Subcutaneous adipose tissue (tissue), 4 donors: ENCODE results near the gene PCLO. TPM values are rescaled to one million over a fixed set of nuclear protein-coding genes. Genes with fewer than 3 reads are reported as not detected.

Source experiments
- total RNA-seq, 4 donors: library from RNA; depleted of rRNA; stranded (reverse); fragments of >200 nt; gene quantifications; one replicate each; pipeline ENCODE4 v1.1.0, GENCODE V29; 2016
- TF ChIP-seq, protein P1 (sequence below): fragments of 450-650 bp; IDR thresholded peaks from one replicate; pipeline ENCODE4 v1.5.1; 2016; ENCODE audit warnings: low read depth, mild to moderate bottlenecking, control low read depth, antibody characterized with exemption, moderate library complexity

The PCLO gene
- total RNA-seq, 4 donors from 2014 or later: 0.34 to 13.8 (median 4.2) TPM

DNA sequence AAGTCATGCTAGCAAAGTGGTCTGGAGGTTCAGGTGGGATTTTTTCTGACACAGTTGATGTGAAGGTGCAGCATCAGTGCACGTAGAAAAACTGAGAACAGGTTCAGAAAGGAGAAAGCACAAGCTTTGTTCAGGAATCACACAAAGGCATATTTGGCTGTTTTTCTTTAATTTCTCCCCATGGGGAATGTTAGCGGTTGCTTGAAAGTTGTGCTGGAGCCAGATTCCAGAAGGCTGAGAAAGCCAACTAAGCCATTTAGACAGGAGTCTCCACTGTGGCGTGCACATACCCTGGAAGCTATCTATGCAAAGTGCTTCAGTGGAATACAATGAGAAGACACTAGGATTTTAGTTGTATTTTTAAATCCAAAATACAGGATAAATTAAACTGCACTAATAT lies 201.4 kb downstream of the PCLO start:
- TF ChIP-seq, protein P1, sequence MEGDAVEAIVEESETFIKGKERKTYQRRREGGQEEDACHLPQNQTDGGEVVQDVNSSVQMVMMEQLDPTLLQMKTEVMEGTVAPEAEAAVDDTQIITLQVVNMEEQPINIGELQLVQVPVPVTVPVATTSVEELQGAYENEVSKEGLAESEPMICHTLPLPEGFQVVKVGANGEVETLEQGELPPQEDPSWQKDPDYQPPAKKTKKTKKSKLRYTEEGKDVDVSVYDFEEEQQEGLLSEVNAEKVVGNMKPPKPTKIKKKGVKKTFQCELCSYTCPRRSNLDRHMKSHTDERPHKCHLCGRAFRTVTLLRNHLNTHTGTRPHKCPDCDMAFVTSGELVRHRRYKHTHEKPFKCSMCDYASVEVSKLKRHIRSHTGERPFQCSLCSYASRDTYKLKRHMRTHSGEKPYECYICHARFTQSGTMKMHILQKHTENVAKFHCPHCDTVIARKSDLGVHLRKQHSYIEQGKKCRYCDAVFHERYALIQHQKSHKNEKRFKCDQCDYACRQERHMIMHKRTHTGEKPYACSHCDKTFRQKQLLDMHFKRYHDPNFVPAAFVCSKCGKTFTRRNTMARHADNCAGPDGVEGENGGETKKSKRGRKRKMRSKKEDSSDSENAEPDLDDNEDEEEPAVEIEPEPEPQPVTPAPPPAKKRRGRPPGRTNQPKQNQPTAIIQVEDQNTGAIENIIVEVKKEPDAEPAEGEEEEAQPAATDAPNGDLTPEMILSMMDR: no peak

DNA sequence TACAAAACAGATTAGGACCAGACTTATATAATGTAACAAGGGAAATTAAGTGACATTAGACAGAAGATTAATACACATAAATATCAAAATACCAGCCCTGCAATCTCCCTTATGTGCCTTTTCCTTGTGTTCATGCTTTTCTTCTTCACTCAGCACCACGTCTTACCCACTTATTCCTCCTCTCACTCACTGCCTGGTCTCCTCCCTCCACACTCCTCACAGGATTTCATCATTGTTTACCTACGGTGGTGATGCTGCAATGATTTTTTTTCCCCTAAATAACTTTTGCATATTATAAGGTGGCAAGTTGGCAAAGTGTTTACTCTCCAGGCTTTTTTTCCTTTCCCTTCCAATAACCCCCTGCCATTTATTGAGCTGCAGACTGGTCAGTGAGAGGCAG lies 203.2 kb downstream of the PCLO start:
- TF ChIP-seq, protein P1: no peak

DNA sequence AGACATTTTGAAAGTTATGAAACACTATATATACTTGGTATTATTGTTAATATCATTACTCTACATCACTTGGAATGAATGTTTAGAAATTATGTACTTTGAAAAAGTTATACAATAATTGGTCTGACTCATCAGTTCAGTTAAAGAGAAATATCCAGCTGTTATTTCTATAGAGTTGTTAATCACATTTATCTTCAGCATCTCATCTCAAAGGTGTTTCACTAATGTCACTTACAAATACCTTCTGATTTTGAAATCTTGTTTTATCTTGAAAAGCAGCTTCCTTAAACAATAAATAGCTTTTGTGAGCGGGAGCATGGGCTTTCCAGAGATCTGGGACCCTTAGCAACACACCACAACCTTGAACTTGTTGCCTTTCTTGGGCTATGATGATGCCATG lies 205.2 kb downstream of the PCLO start:
- TF ChIP-seq, protein P1: no peak

DNA sequence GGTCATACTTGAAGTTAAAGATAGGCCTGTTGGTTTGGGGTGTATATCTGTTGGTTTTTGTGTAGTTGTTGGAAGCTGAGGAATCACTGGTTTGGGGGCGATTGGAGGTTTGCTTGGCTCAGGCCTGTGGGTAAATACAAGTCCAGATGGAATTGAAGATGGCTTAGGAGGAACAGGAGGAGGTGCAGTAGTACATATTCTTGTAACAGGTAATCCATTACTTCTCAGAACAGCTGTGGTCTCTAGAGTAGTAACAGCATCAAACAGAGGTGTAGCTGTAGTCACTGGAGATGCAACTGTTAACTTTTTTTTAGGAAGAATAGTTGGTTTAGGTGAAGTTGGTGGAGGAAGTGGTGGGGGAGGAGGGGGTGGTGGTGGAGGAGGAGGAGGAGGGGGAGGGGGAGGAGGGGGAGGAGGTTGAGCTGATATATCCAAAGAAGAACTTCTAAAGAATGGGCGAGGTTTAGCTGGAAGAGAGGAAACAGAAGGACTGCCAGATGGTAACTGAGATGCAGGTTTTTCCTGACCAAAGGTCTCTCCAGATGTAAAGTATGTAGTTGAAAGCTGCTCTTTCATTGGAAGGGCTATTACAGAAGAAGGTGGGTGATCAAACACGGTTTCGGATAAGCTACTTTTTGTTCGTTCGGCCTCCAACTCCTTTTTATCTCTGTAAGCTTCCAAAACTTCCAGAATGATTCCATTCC lies 209.2 kb downstream of the PCLO start:
- TF ChIP-seq, protein P1: no peak

DNA sequence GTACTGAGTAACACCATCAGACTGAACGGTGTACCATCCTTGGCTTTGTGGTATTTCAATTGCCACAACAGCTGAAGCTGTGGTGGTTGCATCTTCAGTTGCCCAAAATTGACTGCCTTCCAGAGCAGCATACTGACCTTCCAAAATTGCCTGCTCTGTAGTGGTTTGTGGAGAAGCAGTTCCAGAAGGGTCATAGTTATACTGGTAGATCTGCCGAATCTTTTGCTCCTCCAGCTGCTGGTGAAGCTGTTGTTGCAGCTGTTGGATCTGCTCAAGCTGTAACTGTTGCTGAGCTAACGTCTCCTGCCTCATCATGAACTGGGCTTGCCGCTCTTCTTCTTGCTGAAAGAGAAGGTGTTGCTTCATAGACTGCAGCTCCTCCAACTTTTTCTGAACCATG lies 212.2 kb downstream of the PCLO start:
- TF ChIP-seq, protein P1: no peak

DNA sequence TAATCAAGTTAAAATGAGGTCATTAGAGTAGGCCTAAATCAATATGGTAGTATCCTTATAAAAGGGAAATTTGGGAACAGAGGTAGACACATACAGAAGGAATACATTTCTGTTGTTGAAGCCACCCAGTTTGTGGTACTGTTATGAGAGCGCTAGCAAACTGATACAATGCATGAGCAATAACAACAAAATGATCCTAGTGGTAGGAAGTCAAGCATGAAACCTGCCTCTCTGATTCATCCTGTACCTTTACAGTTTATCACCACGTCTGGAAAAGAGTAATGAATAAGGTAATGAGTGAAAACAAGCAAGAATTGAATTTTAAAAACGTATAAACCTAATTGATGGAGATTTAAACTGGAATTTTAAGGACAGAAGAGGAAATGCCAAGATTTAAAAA lies 217.2 kb downstream of the PCLO start:
- TF ChIP-seq, protein P1: no peak

DNA sequence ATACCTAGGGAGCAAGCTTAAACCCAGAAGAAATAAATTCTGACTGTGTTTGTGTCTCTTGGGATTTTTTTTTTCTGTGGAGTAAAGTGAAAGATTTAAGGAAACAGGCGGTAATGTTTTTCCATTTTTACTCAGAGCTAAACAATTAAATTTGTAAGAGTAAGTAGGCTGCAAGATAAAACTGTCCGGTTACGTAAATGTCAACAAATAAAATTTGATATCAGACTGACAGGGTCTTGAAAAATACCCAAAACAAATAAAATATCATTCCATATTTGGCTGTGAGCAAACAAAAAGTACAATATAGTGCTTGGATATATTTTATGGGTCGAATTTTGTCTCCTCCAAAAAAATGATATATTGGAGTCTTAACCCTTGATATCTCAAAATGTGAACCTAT lies 217.6 kb downstream of the PCLO start:
- TF ChIP-seq, protein P1: no peak
